Endothelial cell of umbilical vein (primary cell): Measurements from ENCODE around the gene CYGB. TPM values are rescaled to one million over a fixed set of nuclear protein-coding genes. Genes with fewer than 3 reads are reported as not detected.
A peak's percentile ranks its signal among the peaks of the same experiment; 100 is the strongest.

Experiments
- BruUV-seq: library from RNA; stranded (reverse); fragments of 400-500 nt; replicated peaks from 2 replicates; lab custom pipeline; 2021; lab: Mats Ljungman, UMichigan
- CTCF ChIA-PET: fragments of 300-600, 350-600 bp; sonication (Branson Sonifier 250); formaldehyde crosslinking; loops from one replicate; lab custom pipeline; 2021; ENCODE audit warnings: antibody characterized with exemption, inconsistent platforms; lab: Charles Lee
- POLR2A ChIA-PET: fragments of 300-600, 350-600 bp; sonication (Branson Sonifier 250); formaldehyde crosslinking; loops from one replicate; lab custom pipeline; 2021; ENCODE audit warnings: antibody characterized with exemption, inconsistent platforms; lab: Charles Lee
- DNase-seq: peaks from one replicate; pipeline ENCODE4 v3.0.0-alpha.2; 2011; ENCODE audit warnings: low read depth, low spot score
- FAIRE-seq: peaks from 2 replicates; lab custom pipeline; 2011; peaks lifted over from hg19 to GRCh38; lab: Jason Lieb, UNC
- H2AFZ ChIP-seq: 2 replicates; pipeline ENCODE4 v1.6.0; 2012; ENCODE audit warnings: low read depth, low read length, control low read depth, inconsistent platforms
- H3K27ac ChIP-seq: 2 replicates; pipeline ENCODE4 v1.5.1; 2011; ENCODE audit warnings: low read depth, mild to moderate bottlenecking, control low read depth, low read length, moderate library complexity; ENCODE audit not compliant: insufficient read depth
- H3K27me3 ChIP-seq, 2 experiments: 2 replicates each; pipeline versions ENCODE4 v1.6.0 to v1.6.1; 2011; ENCODE audit warnings: low read length in 2 of 2, mixed read lengths in 1 of 2; ENCODE audit not compliant: control insufficient read depth in 2 of 2, insufficient read depth in 2 of 2
- H3K36me3 ChIP-seq, 2 experiments: 2 replicates in 1 of 2; 3 replicates in 1 of 2; pipeline ENCODE4 v1.5.1; 2011; ENCODE audit warnings: low read length in 2 of 2, mild to moderate bottlenecking in 1 of 2, moderate library complexity in 1 of 2; ENCODE audit not compliant: control insufficient read depth in 2 of 2, insufficient read depth in 2 of 2; ENCODE audit errors: extremely low read depth in 1 of 2
- H3K4me1 ChIP-seq: 3 replicates; pipeline ENCODE4 v1.5.1; 2011; ENCODE audit warnings: mild to moderate bottlenecking, low read length; ENCODE audit not compliant: control insufficient read depth, insufficient read depth; ENCODE audit errors: extremely low read depth
- H3K4me2 ChIP-seq: 2 replicates; pipeline ENCODE4 v1.6.1; 2011; ENCODE audit warnings: low read length, control low read depth, mixed read lengths; ENCODE audit not compliant: insufficient read depth
- H3K4me3 ChIP-seq, 3 experiments: fragments of 200-600 bp in 1 of 3; sonication (generic), shearing (Covaris generic) in 1 of 3; replicated peaks in 1 of 3; 2 replicates each; pipeline ENCODE4 v1.5.1; 2011 to 2016; ENCODE audit warnings: control low read depth in 3 of 3, low read length in 3 of 3, mild to moderate bottlenecking in 2 of 3, inconsistent platforms in 1 of 3, low read depth in 1 of 3, moderate library complexity in 1 of 3; ENCODE audit not compliant: insufficient read depth in 1 of 3
- H3K79me2 ChIP-seq: 2 replicates; pipeline ENCODE4 v1.6.0; 2012; ENCODE audit warnings: low read length, inconsistent platforms; ENCODE audit not compliant: control insufficient read depth, insufficient read depth
- H3K9ac ChIP-seq: replicated peaks from 2 replicates; pipeline ENCODE3; 2011; ENCODE audit warnings: low read length, control low read depth; ENCODE audit not compliant: insufficient read depth; ENCODE audit errors: extremely low read depth
- H3K9me1 ChIP-seq: replicated peaks from 3 replicates; pipeline ENCODE4 v1.6.0; 2011; ENCODE audit warnings: mild to moderate bottlenecking, low read length; ENCODE audit not compliant: control insufficient read depth, insufficient read depth; ENCODE audit errors: extremely low read depth
- H3K9me3 ChIP-seq: replicated peaks from 2 replicates; pipeline ENCODE4 v1.5.1; 2012; ENCODE audit warnings: low read length, inconsistent platforms; ENCODE audit not compliant: control insufficient read depth, insufficient read depth
- H4K20me1 ChIP-seq: replicated peaks from 2 replicates; pipeline ENCODE3; 2011; ENCODE audit warnings: mild to moderate bottlenecking, low read length; ENCODE audit not compliant: control insufficient read depth, insufficient read depth; ENCODE audit errors: extremely low read depth
- CTCF ChIP-seq, 2 donors: IDR thresholded peaks; 1 replicate in 1 of 2; 2 replicates in 1 of 2; pipeline ENCODE4 v1.5.1; 2011; ENCODE audit warnings: low read length in 2 of 2, mild to moderate bottlenecking in 2 of 2, moderate library complexity in 2 of 2, control low read depth in 1 of 2, inconsistent platforms in 1 of 2, low read depth in 1 of 2; ENCODE audit not compliant: insufficient read depth in 1 of 2; ENCODE audit errors: extremely low read depth in 1 of 2
- EZH2 ChIP-seq: IDR thresholded peaks from 2 replicates; pipeline ENCODE4 v1.6.1; 2012; ENCODE audit warnings: borderline replicate concordance, low read depth, mild to moderate bottlenecking, moderate library complexity, low read length, inconsistent platforms; ENCODE audit not compliant: severe bottlenecking
- FOS ChIP-seq: IDR thresholded peaks from 2 replicates; pipeline ENCODE4 v1.6.1; 2011; ENCODE audit warnings: mild to moderate bottlenecking, low read length, moderate library complexity, borderline replicate concordance; ENCODE audit not compliant: insufficient read depth
- GATA2 ChIP-seq: IDR thresholded peaks from 2 replicates; pipeline ENCODE4 v1.7.0; 2011; ENCODE audit warnings: low read depth, mild to moderate bottlenecking, moderate library complexity, mixed read lengths, low read length; ENCODE audit not compliant: insufficient read length, insufficient read depth
- JUN ChIP-seq: IDR thresholded peaks from 2 replicates; pipeline ENCODE4 v1.6.1; 2011; ENCODE audit warnings: borderline replicate concordance, low read depth; ENCODE audit not compliant: insufficient read length, insufficient read depth
- MAX ChIP-seq: IDR thresholded peaks from 2 replicates; pipeline ENCODE4 v1.6.1; 2011; ENCODE audit not compliant: insufficient read depth, insufficient read length
- MYC ChIP-seq: IDR thresholded peaks from one replicate; pipeline ENCODE4 v1.6.1; 2011; ENCODE audit warnings: mild to moderate bottlenecking, low read depth, low read length
- POLR2A ChIP-seq: IDR thresholded peaks from 2 replicates; pipeline ENCODE4 v1.6.1; 2012; ENCODE audit warnings: low read depth, mild to moderate bottlenecking, control low read depth, low read length
- POLR2AphosphoS5 ChIP-seq: IDR thresholded peaks from 2 replicates; pipeline ENCODE4 v1.6.1; 2012; ENCODE audit warnings: low read depth, mild to moderate bottlenecking, control low read depth, low read length, moderate library complexity; ENCODE audit not compliant: insufficient read depth
- dilution Hi-C: fragments of 300-500 bp; cut with MboI; formaldehyde crosslinking; loops from one replicate; pipeline ENCODE4 v1.15.0; 2019; ENCODE audit warnings: low sequenced_read_pairs; ENCODE audit not compliant: extremely low pct_ligation_motif_present
- intact Hi-C: fragments of 100-400 bp; cut with micrococcal nuclease; formaldehyde crosslinking; loops from one replicate; pipeline ENCODE4 v1.10.0; 2022
- polyA plus RNA-seq, 4 experiments: library from polyadenylated mRNA; depleted of rRNA in 3 of 4; stranded (reverse) in 3 of 4; unstranded in 1 of 4; fragments of >200 nt; gene quantifications; 2 replicates each; pipeline versions ENCODE4 v1.2.1 to v1.2.3, GENCODE V29; 2011 to 2012; ENCODE audit warnings: missing spikeins in 1 of 4
- total RNA-seq: library from RNA; stranded (reverse); gene quantifications from 2 replicates; pipeline ENCODE4 v1.2.3, GENCODE V29; 2021

The CYGB gene
- total and polyA plus RNA-seq, 2 donors (not counting 3 experiments of a cell fraction or from before 2014, with no cell fraction given): 0.22 to 0.91 TPM

GRCh38 chr17:76498876-76499251, 38.6 kb downstream of the CYGB start:
- Histone ChIP-seq H3K4me1 (peaks cover 36% of the 10 kb centered on the region), H3K36me3 (no peaks in the 10 kb centered on the region), H3K79me2 (peaks cover 19% of the 10 kb centered on the region), H3K9me3 (no peaks in the 10 kb centered on the region), H3K4me3 (no peak overlapping the region), H2AFZ (no peak overlapping the region), H3K9ac (peak overlapping the region; percentile 72), H3K4me2 (no peak overlapping the region), H4K20me1 (no peaks in the 10 kb centered on the region), H3K27me3 (no peaks in the 10 kb centered on the region), H3K27ac (peak overlapping the region; percentile 93), H3K9me1 (no peaks in the 10 kb centered on the region)
- ChIA-PET POLR2A (interaction anchor here (0.5 kb wide), 1 partner anchor 812 kb away, joined by 3 read pairs; no protein-coding TSS in a partner anchor), CTCF (interaction anchor here (0.6 to 3.0 kb wide), 7 partner anchors 8 to 101 kb away, joined by 3 to 20 read pairs (median 5); partner anchors contain the start of gene AANAT)
- dilution Hi-C loops: no loop called here
- BruUV-seq: no TSS peak
- DNase-seq (no peak), FAIRE-seq (no peak)
- TF ChIP-seq MAX (no peak), MYC (no peak), POLR2A (no peak), CTCF (IDR thresholded peaks at IDR 0.05; ENCODE audit: extremely low read depth in 1 of 2, insufficient read depth in 1 of 2, low read depth in 1 of 2, low read length in 2 of 2) (no peak), GATA2 (no peak), POLR2AphosphoS5 (no peak), FOS (no peak), JUN (no peak), EZH2 (no peak)
- intact Hi-C loops: loop anchor here (1.0 kb wide), 1 partner anchor 14 kb away; no protein-coding TSS in a partner anchor
